Keratinocyte (primary cell): ENCODE data around the gene GID4. TPM values are rescaled to one million over a fixed set of nuclear protein-coding genes. Genes with fewer than 3 reads are reported as not detected.

ENCODE experiments used
- DNase-seq: peaks from one replicate; pipeline ENCODE4 v3.0.0-alpha.2; 2011; ENCODE audit warnings: low read depth, missing footprints, low spot score
- FAIRE-seq: peaks from 2 replicates; lab custom pipeline; 2011; peaks lifted over from hg19 to GRCh38; lab: Jason Lieb, UNC
- H2AFZ ChIP-seq: 2 replicates; pipeline ENCODE4 v1.6.0; 2012; ENCODE audit warnings: low read length, control low read depth, inconsistent platforms; ENCODE audit not compliant: control insufficient read depth
- H3K27ac ChIP-seq: 2 replicates; pipeline ENCODE4 v1.5.1; 2011; ENCODE audit warnings: low read length; ENCODE audit not compliant: control insufficient read depth, insufficient read depth
- H3K27me3 ChIP-seq: 3 replicates; pipeline ENCODE4 v1.6.0; 2011; ENCODE audit warnings: low read length; ENCODE audit not compliant: control insufficient read depth, insufficient read depth; ENCODE audit errors: extremely low read depth
- H3K36me3 ChIP-seq, 2 experiments: 2 replicates in 1 of 2; 3 replicates in 1 of 2; pipeline ENCODE4 v1.5.1; 2011; ENCODE audit warnings: low read length in 2 of 2, mild to moderate bottlenecking in 1 of 2; ENCODE audit not compliant: control insufficient read depth in 2 of 2, insufficient read depth in 2 of 2; ENCODE audit errors: extremely low read depth in 1 of 2
- H3K4me1 ChIP-seq: 3 replicates; pipeline ENCODE4 v1.5.1; 2011; ENCODE audit warnings: low read length; ENCODE audit not compliant: control insufficient read depth, insufficient read depth; ENCODE audit errors: extremely low read depth
- H3K4me2 ChIP-seq: 3 replicates; pipeline ENCODE4 v1.6.0; 2011; ENCODE audit warnings: low read depth, low read length; ENCODE audit not compliant: control insufficient read depth, insufficient read depth; ENCODE audit errors: extremely low read depth
- H3K4me3 ChIP-seq, 3 experiments: fragments of 200-600 bp in 1 of 3; sonication (generic) in 1 of 3; 2 replicates in 2 of 3; 3 replicates in 1 of 3; pipeline ENCODE4 v1.5.1; 2011 to 2016; ENCODE audit warnings: low read length in 3 of 3, mild to moderate bottlenecking in 3 of 3, control low read depth in 2 of 3, inconsistent platforms in 1 of 3, low read depth in 1 of 3, mixed read lengths in 1 of 3, mixed run types in 1 of 3, moderate library complexity in 1 of 3; ENCODE audit not compliant: control insufficient read depth in 2 of 3, insufficient read depth in 2 of 3; ENCODE audit errors: extremely low read depth in 1 of 3
- H3K79me2 ChIP-seq: 2 replicates; pipeline ENCODE4 v1.6.0; 2012; ENCODE audit warnings: low read length; ENCODE audit not compliant: control insufficient read depth, insufficient read depth
- H3K9ac ChIP-seq: 3 replicates; pipeline ENCODE4 v1.6.0; 2011; ENCODE audit warnings: low read length; ENCODE audit not compliant: control insufficient read depth, insufficient read depth; ENCODE audit errors: extremely low read depth
- H3K9me1 ChIP-seq: 3 replicates; pipeline ENCODE4 v1.6.0; 2011; ENCODE audit warnings: low read length; ENCODE audit not compliant: control insufficient read depth, insufficient read depth; ENCODE audit errors: extremely low read depth
- H3K9me3 ChIP-seq: 2 replicates; pipeline ENCODE4 v1.5.1; 2012; ENCODE audit warnings: low read depth, low read length; ENCODE audit not compliant: control insufficient read depth
- H4K20me1 ChIP-seq: 3 replicates; pipeline ENCODE4 v1.6.0; 2011; ENCODE audit warnings: low read length; ENCODE audit not compliant: control insufficient read depth, insufficient read depth; ENCODE audit errors: extremely low read depth
- EZH2 ChIP-seq: IDR thresholded peaks from one replicate; pipeline ENCODE4 v1.6.1; 2012; ENCODE audit warnings: inconsistent platforms, mild to moderate bottlenecking, low read length, moderate library complexity
- dilution Hi-C: fragments of 300-500 bp; cut with MboI; formaldehyde crosslinking; loops from one replicate; pipeline ENCODE4 v1.7.0; 2020; ENCODE audit warnings: low sequenced_read_pairs; ENCODE audit not compliant: extremely low pct_ligation_motif_present
- polyA plus RNA-seq, 5 experiments: library from polyadenylated mRNA; depleted of rRNA in 3 of 5; stranded (reverse) in 3 of 5; stranded (forward) in 1 of 5; unstranded in 1 of 5; fragments of >200 nt; gene quantifications; 1 replicate in 1 of 5; 2 replicates in 3 of 5; 3 replicates in 1 of 5; pipeline versions ENCODE4 v1.2.1 to v1.2.3, GENCODE V29; 2011 to 2012; ENCODE audit warnings: missing spikeins in 2 of 5, low read depth in 1 of 5, low replicate concordance in 1 of 5
- TF ChIP-seq, protein P1 (sequence below), 3 experiments: IDR thresholded peaks in 1 of 3; conservative IDR thresholded peaks in 1 of 3; optimal IDR thresholded peaks in 1 of 3; 2 replicates in 2 of 3; 3 replicates in 1 of 3; pipeline versions ENCODE3 to v1.5.1; 2011; ENCODE audit warnings: low read length in 3 of 3, mild to moderate bottlenecking in 3 of 3, moderate library complexity in 2 of 3, control low read depth in 1 of 3, inconsistent platforms in 1 of 3; ENCODE audit not compliant: insufficient read depth in 2 of 3; ENCODE audit errors: extremely low read depth in 1 of 3

GID4 gene
- polyA plus RNA-seq, 1 donor (not counting 4 experiments of a cell fraction or from before 2014, with no cell fraction given) = 16.8 TPM

DNA sequence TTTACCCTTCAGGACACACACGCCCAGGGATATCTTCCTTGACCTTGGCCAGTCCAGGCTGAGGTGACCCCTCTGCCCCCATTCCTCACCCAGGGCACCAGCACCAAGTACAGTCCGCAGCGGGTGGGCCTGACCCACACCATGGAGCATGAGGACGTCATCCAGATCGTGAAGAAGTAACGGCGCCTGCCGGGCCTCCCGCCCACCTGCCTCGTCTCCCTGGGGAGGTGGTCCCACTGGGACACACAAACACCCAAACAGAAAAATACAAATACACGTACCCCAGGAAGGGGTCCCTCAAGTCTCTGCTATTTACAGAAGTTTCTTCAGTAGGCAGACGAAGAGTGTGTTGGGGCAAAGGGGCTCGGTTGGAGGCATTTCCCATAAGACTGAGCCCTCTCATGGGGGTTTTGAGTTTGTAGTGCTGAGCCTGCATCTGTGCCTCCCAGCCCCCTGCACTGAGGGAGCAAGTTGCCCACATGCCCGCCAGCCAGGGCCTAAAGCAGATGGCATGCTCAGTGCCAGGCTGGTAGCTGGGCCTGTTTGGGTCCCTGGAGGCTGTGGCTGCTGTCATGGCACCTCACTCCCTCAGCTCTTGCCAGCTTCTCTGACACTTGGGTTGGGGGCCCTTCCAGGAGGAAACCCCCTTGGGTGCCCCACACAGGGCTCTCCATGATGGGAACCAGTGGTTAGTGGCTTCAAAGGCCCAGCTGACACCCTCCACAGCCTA lies 68.0 kb downstream of the GID4 start:
- Histone ChIP-seq H3K36me3 (peaks cover 10 to 30% of the 10 kb centered on the region in 2 experiments), H3K9ac (no peak overlapping the region), H3K4me2 (no peak overlapping the region), H3K9me3 (no peaks in the 10 kb centered on the region), H4K20me1 (no peaks in the 10 kb centered on the region), H3K27ac (no peak overlapping the region), H2AFZ (no peak overlapping the region), H3K9me1 (no peaks in the 10 kb centered on the region), H3K4me1 (no peaks in the 10 kb centered on the region), H3K79me2 (no peaks in the 10 kb centered on the region), H3K4me3 (no peak overlapping the region), H3K27me3 (no peaks in the 10 kb centered on the region)
- dilution Hi-C loops = no loop called here
- no peak for TF ChIP-seq EZH2
- TF ChIP-seq, protein P1, sequence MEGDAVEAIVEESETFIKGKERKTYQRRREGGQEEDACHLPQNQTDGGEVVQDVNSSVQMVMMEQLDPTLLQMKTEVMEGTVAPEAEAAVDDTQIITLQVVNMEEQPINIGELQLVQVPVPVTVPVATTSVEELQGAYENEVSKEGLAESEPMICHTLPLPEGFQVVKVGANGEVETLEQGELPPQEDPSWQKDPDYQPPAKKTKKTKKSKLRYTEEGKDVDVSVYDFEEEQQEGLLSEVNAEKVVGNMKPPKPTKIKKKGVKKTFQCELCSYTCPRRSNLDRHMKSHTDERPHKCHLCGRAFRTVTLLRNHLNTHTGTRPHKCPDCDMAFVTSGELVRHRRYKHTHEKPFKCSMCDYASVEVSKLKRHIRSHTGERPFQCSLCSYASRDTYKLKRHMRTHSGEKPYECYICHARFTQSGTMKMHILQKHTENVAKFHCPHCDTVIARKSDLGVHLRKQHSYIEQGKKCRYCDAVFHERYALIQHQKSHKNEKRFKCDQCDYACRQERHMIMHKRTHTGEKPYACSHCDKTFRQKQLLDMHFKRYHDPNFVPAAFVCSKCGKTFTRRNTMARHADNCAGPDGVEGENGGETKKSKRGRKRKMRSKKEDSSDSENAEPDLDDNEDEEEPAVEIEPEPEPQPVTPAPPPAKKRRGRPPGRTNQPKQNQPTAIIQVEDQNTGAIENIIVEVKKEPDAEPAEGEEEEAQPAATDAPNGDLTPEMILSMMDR (optimal IDR thresholded peaks at IDR 0.05 in 1 of 3, IDR thresholded peaks at IDR 0.05 in 1 of 3, conservative IDR thresholded peaks at IDR 0.05 in 1 of 3; ENCODE audit: extremely low read depth in 1 of 3, insufficient read depth in 2 of 3, low read length in 3 of 3) = no peak
- FAIRE-seq (no peak), DNase-seq (no peak)

DNA sequence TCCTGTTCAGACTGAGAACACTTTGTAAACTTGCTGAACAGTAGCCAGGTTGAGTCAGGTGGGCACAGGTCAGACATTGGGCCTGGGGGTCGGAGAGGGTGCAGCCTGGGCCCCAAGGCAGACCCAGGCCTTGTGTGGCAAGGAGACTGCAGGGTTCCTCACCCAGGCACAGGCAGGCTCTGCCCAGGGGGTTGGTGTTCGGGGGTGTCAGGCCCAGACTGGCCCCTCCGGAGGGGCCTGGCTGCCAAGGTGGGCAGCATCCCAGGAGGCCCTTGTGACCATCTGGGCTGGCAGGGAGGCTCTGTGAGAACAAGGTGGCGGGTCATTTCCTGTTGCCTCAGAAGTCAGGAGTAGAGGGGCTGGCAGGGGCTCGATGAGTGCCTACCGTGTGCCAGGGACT lies 68.8 kb downstream of the GID4 start:
- Histone ChIP-seq H3K4me3 (no peak overlapping the region), H2AFZ (no peak overlapping the region), H3K27ac (no peak overlapping the region), H3K27me3 (no peaks in the 10 kb centered on the region), H3K9me1 (no peaks in the 10 kb centered on the region), H3K9ac (no peak overlapping the region), H4K20me1 (no peaks in the 10 kb centered on the region), H3K9me3 (no peaks in the 10 kb centered on the region), H3K4me1 (no peaks in the 10 kb centered on the region), H3K79me2 (no peaks in the 10 kb centered on the region), H3K36me3 (peaks cover 10 to 27% of the 10 kb centered on the region in 2 experiments), H3K4me2 (no peak overlapping the region)
- FAIRE-seq = no peak
- no peak for DNase-seq
- TF ChIP-seq, protein P1 (optimal IDR thresholded peaks at IDR 0.05 in 1 of 3, IDR thresholded peaks at IDR 0.05 in 1 of 3, conservative IDR thresholded peaks at IDR 0.05 in 1 of 3; ENCODE audit: extremely low read depth in 1 of 3, insufficient read depth in 2 of 3, low read length in 3 of 3) = no peak
- TF ChIP-seq EZH2 = no peak
- dilution Hi-C loops = no loop called here
